ENCODE results near the gene SCN4B. TPM values are rescaled to one million over a fixed set of nuclear protein-coding genes. Genes with fewer than 3 reads are reported as not detected.

Gene SCN4B
- total and polyA plus RNA-seq, 2 donors (not counting 3 experiments of a cell fraction or from before 2014, with no cell fraction given), result 0.06 to 0.13 TPM

DNA sequence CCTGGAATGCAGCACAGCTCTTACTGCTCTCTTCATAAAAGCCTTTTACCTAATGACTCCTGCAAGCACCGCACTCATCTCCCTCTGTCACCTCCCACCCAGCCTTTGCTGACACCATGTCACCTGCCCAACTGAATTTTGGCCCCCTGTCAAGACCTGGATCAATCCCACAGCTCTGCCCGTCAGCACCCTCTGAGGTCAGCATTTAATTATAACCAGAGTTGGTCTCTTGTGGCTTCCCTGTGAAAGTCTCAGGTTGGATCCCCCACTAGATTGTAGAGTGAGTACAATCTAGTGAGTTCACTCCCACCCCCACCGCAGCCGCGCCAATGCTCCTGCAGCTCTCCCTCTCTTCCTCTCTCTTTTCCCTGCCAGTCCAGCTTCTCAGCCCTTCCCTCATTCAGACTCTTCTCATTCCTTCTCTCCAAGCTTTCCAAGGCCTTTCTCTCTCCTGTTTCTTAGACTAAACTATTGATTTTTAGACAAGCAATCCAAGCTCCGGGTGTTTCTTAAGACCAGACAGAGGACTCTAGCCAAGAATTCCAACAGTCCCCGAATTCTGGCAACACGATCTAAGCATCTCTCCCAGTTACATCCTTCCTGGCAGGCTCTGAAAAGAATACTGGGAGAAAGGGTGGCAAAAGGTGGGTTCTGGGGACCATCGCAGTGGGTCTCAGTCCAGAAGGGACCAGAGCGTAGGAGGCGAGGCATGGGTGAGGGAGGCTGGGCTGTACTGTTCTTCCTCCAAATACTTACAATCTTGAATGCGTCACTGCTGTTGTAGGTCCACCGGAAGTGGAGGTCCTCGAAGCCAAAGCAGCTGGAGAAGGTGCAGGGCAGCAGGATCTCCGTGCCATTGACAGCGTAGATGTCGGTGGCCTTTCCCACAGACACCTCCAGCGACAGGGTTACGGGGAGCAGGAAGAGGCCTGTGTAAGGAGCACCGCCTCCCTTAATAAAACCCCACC lies 8.0 kb downstream of the SCN4B start:
- Histone ChIP-seq H3K9me1 (replicated peaks; ENCODE audit: control insufficient read depth, extremely low read depth, insufficient read depth, low read length) (no peaks in the 10 kb centered on the region), H3K27ac (ENCODE audit: insufficient read depth, low read depth, low read length) (no peak overlapping the region), H3K79me2 (ENCODE audit: control insufficient read depth, insufficient read depth, low read length) (no peaks in the 10 kb centered on the region), H4K20me1 (replicated peaks; ENCODE audit: control insufficient read depth, extremely low read depth, insufficient read depth, low read length) (no peaks in the 10 kb centered on the region), H3K36me3 (ENCODE audit: control insufficient read depth in 2 of 2, extremely low read depth in 1 of 2, insufficient read depth in 2 of 2, low read length in 2 of 2) (no peaks in the 10 kb centered on the region), H3K4me2 (ENCODE audit: insufficient read depth, low read length) (no peak overlapping the region), H3K4me1 (ENCODE audit: control insufficient read depth, extremely low read depth, insufficient read depth, low read length) (no peaks in the 10 kb centered on the region), H3K4me3 (replicated peaks in 1 of 3; ENCODE audit: insufficient read depth in 1 of 3, low read depth in 1 of 3, low read length in 3 of 3) (no peak overlapping the region), H3K9me3 (replicated peaks; ENCODE audit: control insufficient read depth, insufficient read depth, low read length) (no peaks in the 10 kb centered on the region), H3K27me3 (ENCODE audit: control insufficient read depth in 2 of 2, insufficient read depth in 2 of 2, low read length in 2 of 2) (peaks cover 36 to 41% of the 10 kb centered on the region in 2 experiments), H2AFZ (ENCODE audit: low read depth, low read length) (no peak overlapping the region), H3K9ac (replicated peaks; ENCODE audit: extremely low read depth, insufficient read depth, low read length) (no peak overlapping the region)
- intact Hi-C loops (cut with micrococcal nuclease) (loop anchor here (1.0 kb wide), 5 partner anchors 27 to 344 kb away; no protein-coding TSS in a partner anchor), dilution Hi-C loops (cut with MboI; ENCODE audit: extremely low pct_ligation_motif_present, low sequenced_read_pairs) (no loop called here)
- BruUV-seq (replicated peaks), result no TSS peak
- FAIRE-seq (no peak), DNase-seq (ENCODE audit: low read depth, low spot score) (no peak)
- CTCF ChIA-PET, result interaction anchor here (1.0 to 7.6 kb wide), 8 partner anchors 8 to 337 kb away, joined by 3 to 112 read pairs (median 3); partner anchors contain the start of gene SCN4B
- POLR2A ChIA-PET, result no interaction called here
- TF ChIP-seq, protein P1, sequence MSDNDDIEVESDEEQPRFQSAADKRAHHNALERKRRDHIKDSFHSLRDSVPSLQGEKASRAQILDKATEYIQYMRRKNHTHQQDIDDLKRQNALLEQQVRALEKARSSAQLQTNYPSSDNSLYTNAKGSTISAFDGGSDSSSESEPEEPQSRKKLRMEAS (IDR thresholded peaks at IDR 0.05; ENCODE audit: insufficient read depth, insufficient read length), result no peak
- TF ChIP-seq CTCF (IDR thresholded peaks at IDR 0.05; ENCODE audit: extremely low read depth in 1 of 2, insufficient read depth in 1 of 2, low read depth in 1 of 2, low read length in 2 of 2), result no peak
- TF ChIP-seq MYC (IDR thresholded peaks at IDR 0.05; ENCODE audit: low read depth, low read length), result no peak
- no peak for TF ChIP-seq JUN (IDR thresholded peaks at IDR 0.05; ENCODE audit: borderline replicate concordance, insufficient read depth, insufficient read length, low read depth)
- no peak for TF ChIP-seq FOS (IDR thresholded peaks at IDR 0.05; ENCODE audit: borderline replicate concordance, insufficient read depth, low read length)
- TF ChIP-seq EZH2 (IDR thresholded peaks at IDR 0.05; ENCODE audit: borderline replicate concordance, low read depth, low read length, severe bottlenecking), result no peak
- TF ChIP-seq GATA2 (IDR thresholded peaks at IDR 0.05; ENCODE audit: insufficient read depth, insufficient read length, low read depth, low read length), result no peak
- no peak for TF ChIP-seq POLR2AphosphoS5 (IDR thresholded peaks at IDR 0.05; ENCODE audit: insufficient read depth, low read depth, low read length)
- TF ChIP-seq POLR2A (IDR thresholded peaks at IDR 0.05; ENCODE audit: low read depth, low read length), result no peak
